Stimulated activated effector memory CD8-positive, alpha-beta T cell treated with anti-CD3 and anti-CD28 coated beads, Interleukin-12 subunit alpha, Interleukin-12 subunit beta, amount 100 ng/mL, for 72 hours (primary cell): ENCODE measurements around the gene ZKSCAN1.

Experiments used
- ATAC-seq: fragments of 150-1000 bp; cut with Tn5 transposase; 2 replicates; pipeline ENCODE4 v1.10.0; 2021
- DNase-seq, 2 donors: peaks; one replicate each; pipeline ENCODE4 v3.0.0; 2021 to 2022; ENCODE audit warnings: low spot score in 2 of 2
- H3K27ac Mint-ChIP-seq: one replicate; pipeline ENCODE4 v1.8.0; 2022; ENCODE audit warnings: mild to moderate bottlenecking, mixed read lengths
- H3K36me3 Mint-ChIP-seq: one replicate; pipeline ENCODE4 v1.8.0; 2022; ENCODE audit warnings: mild to moderate bottlenecking, mixed read lengths
- H3K4me1 Mint-ChIP-seq: one replicate; pipeline ENCODE4 v1.8.0; 2022; ENCODE audit warnings: mixed read lengths
- H3K4me3 Mint-ChIP-seq: one replicate; pipeline ENCODE4 v1.8.0; 2022; ENCODE audit warnings: mild to moderate bottlenecking, mixed read lengths
- H3K9me3 Mint-ChIP-seq: one replicate; pipeline ENCODE4 v1.8.0; 2022; ENCODE audit warnings: mixed read lengths

The ZKSCAN1 gene

GRCh38 chr7:100048680-100049079 is 33.3 kb downstream of the ZKSCAN1 start:
- H3K9me3 Mint-ChIP-seq, result no peaks in the 10 kb centered on the region
- peaks cover 9% of the 10 kb centered on the region for H3K4me1 Mint-ChIP-seq
- no peaks in the 10 kb centered on the region for H3K36me3 Mint-ChIP-seq
- H3K27ac Mint-ChIP-seq, result peak overlapping the region; percentile 60
- no peak for ATAC-seq
- no peak for DNase-seq
- peak overlapping the region; percentile 78 for H3K4me3 Mint-ChIP-seq

GRCh38 chr7:100049441-100050291 is 34.3 kb downstream of the ZKSCAN1 start, which contains the start of gene ZSCAN21:
Gene ZSCAN21, plus strand, starts transcription at chr7:100049774. Its CDS starts 7,233 bp downstream, at chr7:100057007.
- Mint-ChIP-seq H3K4me3 (peak within 1 kb of the TSS; percentile 78), H3K4me1 (peaks cover 9% of the 10 kb centered on the region), H3K36me3 (no peaks in the 10 kb centered on the region), H3K27ac (peak within 1 kb of the TSS; percentile 89), H3K9me3 (no peaks in the 10 kb centered on the region)
- peak; percentile 79 to 93 for DNase-seq
- peak; percentile 96 for ATAC-seq

- peak overlapping the region; percentile 18 for H3K4me3 Mint-ChIP-seq
- no peaks in the 10 kb centered on the region for H3K36me3 Mint-ChIP-seq
- no peak overlapping the region for H3K27ac Mint-ChIP-seq
- H3K4me1 Mint-ChIP-seq, result peaks cover 9% of the 10 kb centered on the region
- DNase-seq, result no peak
- no peaks in the 10 kb centered on the region for H3K9me3 Mint-ChIP-seq
- ATAC-seq, result no peak
Observed at GRCh38 chr7:100051611-100052010, 36.2 kb downstream of the ZKSCAN1 start.

- Mint-ChIP-seq H3K27ac (no peak overlapping the region), H3K9me3 (no peaks in the 10 kb centered on the region), H3K36me3 (peaks cover 9% of the 10 kb centered on the region), H3K4me1 (peaks cover 9% of the 10 kb centered on the region), H3K4me3 (no peak overlapping the region)
- ATAC-seq (peak; percentile 34), DNase-seq (peak in 1 of 2 donors; percentile 5)
Observed at GRCh38 chr7:100053215-100053614, 37.8 kb downstream of the ZKSCAN1 start.

GRCh38 chr7:100057006-100057405 is 41.6 kb downstream of the ZKSCAN1 start:
- peaks cover 44% of the 10 kb centered on the region for H3K36me3 Mint-ChIP-seq
- H3K4me1 Mint-ChIP-seq, result no peaks in the 10 kb centered on the region
- no peaks in the 10 kb centered on the region for H3K9me3 Mint-ChIP-seq
- ATAC-seq (no peak), DNase-seq (no peak)
- no peak overlapping the region for H3K27ac Mint-ChIP-seq
- no peak overlapping the region for H3K4me3 Mint-ChIP-seq

GRCh38 chr7:100059251-100059739 is 43.9 kb downstream of the ZKSCAN1 start:
- H3K9me3 Mint-ChIP-seq, result no peaks in the 10 kb centered on the region
- ATAC-seq, result no peak
- H3K4me1 Mint-ChIP-seq, result no peaks in the 10 kb centered on the region
- H3K27ac Mint-ChIP-seq, result peak overlapping the region; percentile 41
- H3K36me3 Mint-ChIP-seq, result peaks cover 62% of the 10 kb centered on the region
- H3K4me3 Mint-ChIP-seq, result no peak overlapping the region
- no peak for DNase-seq

GRCh38 chr7:100061518-100062193 is 46.3 kb downstream of the ZKSCAN1 start:
- Mint-ChIP-seq H3K4me3 (no peak overlapping the region), H3K9me3 (no peaks in the 10 kb centered on the region), H3K27ac (peak overlapping the region; percentile 37), H3K4me1 (no peaks in the 10 kb centered on the region), H3K36me3 (peaks cover 71% of the 10 kb centered on the region)
- DNase-seq, result no peak
- ATAC-seq, result no peak

- Mint-ChIP-seq H3K27ac (no peak overlapping the region), H3K36me3 (peaks cover 60% of the 10 kb centered on the region), H3K4me1 (no peaks in the 10 kb centered on the region), H3K9me3 (no peaks in the 10 kb centered on the region), H3K4me3 (no peak overlapping the region)
- DNase-seq (no peak), ATAC-seq (no peak)
Observed at GRCh38 chr7:100063376-100063775, 48.0 kb downstream of the ZKSCAN1 start.

GRCh38 chr7:100064162-100064561 is 48.8 kb downstream of the ZKSCAN1 start:
- peaks cover 52% of the 10 kb centered on the region for H3K36me3 Mint-ChIP-seq
- DNase-seq (no peak), ATAC-seq (no peak)
- no peak overlapping the region for H3K4me3 Mint-ChIP-seq
- no peaks in the 10 kb centered on the region for H3K4me1 Mint-ChIP-seq
- no peaks in the 10 kb centered on the region for H3K9me3 Mint-ChIP-seq
- H3K27ac Mint-ChIP-seq, result no peak overlapping the region

- H3K9me3 Mint-ChIP-seq, result peaks cover 2% of the 10 kb centered on the region
- H3K4me3 Mint-ChIP-seq, result no peak overlapping the region
- no peak overlapping the region for H3K27ac Mint-ChIP-seq
- H3K36me3 Mint-ChIP-seq, result peaks cover 55% of the 10 kb centered on the region
- no peaks in the 10 kb centered on the region for H3K4me1 Mint-ChIP-seq
- ATAC-seq, result no peak
- DNase-seq, result no peak
Observed at GRCh38 chr7:100065452-100066186, 50.2 kb downstream of the ZKSCAN1 start.

- peaks cover 55% of the 10 kb centered on the region for H3K36me3 Mint-ChIP-seq
- ATAC-seq, result no peak
Observed at GRCh38 chr7:100066953-100067352, 51.6 kb downstream of the ZKSCAN1 start.

GRCh38 chr7:100069991-100070390 is 54.6 kb downstream of the ZKSCAN1 start:
- Mint-ChIP-seq H3K27ac (no peak overlapping the region), H3K4me1 (no peaks in the 10 kb centered on the region), H3K9me3 (peaks cover 18% of the 10 kb centered on the region), H3K36me3 (peaks cover 60% of the 10 kb centered on the region), H3K4me3 (no peak overlapping the region)
- DNase-seq, result no peak
- ATAC-seq, result no peak

More at GRCh38 chr7:100066953-100067352, 51.6 kb downstream of the ZKSCAN1 start:
- Mint-ChIP-seq H3K27ac (no peak overlapping the region), H3K4me3 (no peak overlapping the region), H3K4me1 (no peaks in the 10 kb centered on the region), H3K9me3 (peaks cover 12% of the 10 kb centered on the region)
- no peak for DNase-seq

GRCh38 chr7:100071018-100071723 is 55.8 kb downstream of the ZKSCAN1 start:
- ATAC-seq (no peak), DNase-seq (no peak)
- peaks cover 18% of the 10 kb centered on the region for H3K9me3 Mint-ChIP-seq
- H3K4me1 Mint-ChIP-seq, result no peaks in the 10 kb centered on the region
- no peak overlapping the region for H3K27ac Mint-ChIP-seq
- peaks cover 70% of the 10 kb centered on the region for H3K36me3 Mint-ChIP-seq
- H3K4me3 Mint-ChIP-seq, result no peak overlapping the region

- Mint-ChIP-seq H3K36me3 (peaks cover 83% of the 10 kb centered on the region), H3K9me3 (peaks cover 18% of the 10 kb centered on the region), H3K4me3 (no peak overlapping the region), H3K4me1 (no peaks in the 10 kb centered on the region), H3K27ac (no peak overlapping the region)
- ATAC-seq (no peak), DNase-seq (no peak)
Observed at GRCh38 chr7:100072462-100072861, 57.1 kb downstream of the ZKSCAN1 start.
